GM23338 (cell line): ENCODE measurements around the gene DENND1B.

Source experiments
- CREB1 ChIP-seq: fragments of 250-450 bp; sonication (Bioruptor Pico); IDR thresholded peaks from 2 replicates; pipeline ENCODE4 v1.5.0; 2020; ENCODE audit warnings: low read depth, mild to moderate bottlenecking, moderate library complexity
- ETS1 ChIP-seq: IDR thresholded peaks from 2 replicates; pipeline ENCODE4 v1.6.1; 2016; ENCODE audit warnings: antibody characterized with exemption
- EZH2 ChIP-seq: fragments of 200-600 bp; sonication (generic); IDR thresholded peaks from one replicate; pipeline ENCODE4 v1.8.0; 2017; ENCODE audit warnings: antibody characterized with exemption, mild to moderate bottlenecking, low read depth; ENCODE audit not compliant: unreplicated experiment
- EZH2phosphoT487 ChIP-seq: fragments of 200-600 bp; sonication (generic); IDR thresholded peaks from one replicate; pipeline ENCODE4 v1.8.1; 2018; ENCODE audit warnings: antibody characterized with exemption; ENCODE audit not compliant: unreplicated experiment
- POLR2AphosphoS5 ChIP-seq: IDR thresholded peaks from 2 replicates; pipeline ENCODE4 v1.6.1; 2016; ENCODE audit warnings: antibody characterized with exemption, low read depth
- REST ChIP-seq: IDR thresholded peaks from one replicate; pipeline ENCODE4 v1.6.1; 2018; ENCODE audit warnings: antibody characterized with exemption; ENCODE audit not compliant: unreplicated experiment
- TF ChIP-seq, protein P1 (sequence below), 2 experiments: fragments of 200-600 bp in 1 of 2; sonication (generic) in 1 of 2; conservative IDR thresholded peaks; 2 replicates each; pipeline versions ENCODE4 v1.5.1 to v1.6.1; 2016 to 2017; ENCODE audit warnings: antibody characterized with exemption in 2 of 2, low read depth in 2 of 2, mild to moderate bottlenecking in 2 of 2, moderate library complexity in 1 of 2
- TF ChIP-seq, protein P2 (sequence below): fragments of 250-450 bp; sonication (Bioruptor Pico); IDR thresholded peaks from 2 replicates; pipeline ENCODE4 v1.5.0; 2020; ENCODE audit warnings: mild to moderate bottlenecking, moderate library complexity

- TF ChIP-seq, protein P1, sequence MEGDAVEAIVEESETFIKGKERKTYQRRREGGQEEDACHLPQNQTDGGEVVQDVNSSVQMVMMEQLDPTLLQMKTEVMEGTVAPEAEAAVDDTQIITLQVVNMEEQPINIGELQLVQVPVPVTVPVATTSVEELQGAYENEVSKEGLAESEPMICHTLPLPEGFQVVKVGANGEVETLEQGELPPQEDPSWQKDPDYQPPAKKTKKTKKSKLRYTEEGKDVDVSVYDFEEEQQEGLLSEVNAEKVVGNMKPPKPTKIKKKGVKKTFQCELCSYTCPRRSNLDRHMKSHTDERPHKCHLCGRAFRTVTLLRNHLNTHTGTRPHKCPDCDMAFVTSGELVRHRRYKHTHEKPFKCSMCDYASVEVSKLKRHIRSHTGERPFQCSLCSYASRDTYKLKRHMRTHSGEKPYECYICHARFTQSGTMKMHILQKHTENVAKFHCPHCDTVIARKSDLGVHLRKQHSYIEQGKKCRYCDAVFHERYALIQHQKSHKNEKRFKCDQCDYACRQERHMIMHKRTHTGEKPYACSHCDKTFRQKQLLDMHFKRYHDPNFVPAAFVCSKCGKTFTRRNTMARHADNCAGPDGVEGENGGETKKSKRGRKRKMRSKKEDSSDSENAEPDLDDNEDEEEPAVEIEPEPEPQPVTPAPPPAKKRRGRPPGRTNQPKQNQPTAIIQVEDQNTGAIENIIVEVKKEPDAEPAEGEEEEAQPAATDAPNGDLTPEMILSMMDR (conservative IDR thresholded peaks at IDR 0.05; ENCODE audit: low read depth in 2 of 2) = no peak
- TF ChIP-seq REST (no peak), POLR2AphosphoS5 (no peak), EZH2phosphoT487 (no peak), CREB1 (CRISPR knock-in tag) (no peak), EZH2 (no peak), ETS1 (no peak)
- TF ChIP-seq, protein P2, sequence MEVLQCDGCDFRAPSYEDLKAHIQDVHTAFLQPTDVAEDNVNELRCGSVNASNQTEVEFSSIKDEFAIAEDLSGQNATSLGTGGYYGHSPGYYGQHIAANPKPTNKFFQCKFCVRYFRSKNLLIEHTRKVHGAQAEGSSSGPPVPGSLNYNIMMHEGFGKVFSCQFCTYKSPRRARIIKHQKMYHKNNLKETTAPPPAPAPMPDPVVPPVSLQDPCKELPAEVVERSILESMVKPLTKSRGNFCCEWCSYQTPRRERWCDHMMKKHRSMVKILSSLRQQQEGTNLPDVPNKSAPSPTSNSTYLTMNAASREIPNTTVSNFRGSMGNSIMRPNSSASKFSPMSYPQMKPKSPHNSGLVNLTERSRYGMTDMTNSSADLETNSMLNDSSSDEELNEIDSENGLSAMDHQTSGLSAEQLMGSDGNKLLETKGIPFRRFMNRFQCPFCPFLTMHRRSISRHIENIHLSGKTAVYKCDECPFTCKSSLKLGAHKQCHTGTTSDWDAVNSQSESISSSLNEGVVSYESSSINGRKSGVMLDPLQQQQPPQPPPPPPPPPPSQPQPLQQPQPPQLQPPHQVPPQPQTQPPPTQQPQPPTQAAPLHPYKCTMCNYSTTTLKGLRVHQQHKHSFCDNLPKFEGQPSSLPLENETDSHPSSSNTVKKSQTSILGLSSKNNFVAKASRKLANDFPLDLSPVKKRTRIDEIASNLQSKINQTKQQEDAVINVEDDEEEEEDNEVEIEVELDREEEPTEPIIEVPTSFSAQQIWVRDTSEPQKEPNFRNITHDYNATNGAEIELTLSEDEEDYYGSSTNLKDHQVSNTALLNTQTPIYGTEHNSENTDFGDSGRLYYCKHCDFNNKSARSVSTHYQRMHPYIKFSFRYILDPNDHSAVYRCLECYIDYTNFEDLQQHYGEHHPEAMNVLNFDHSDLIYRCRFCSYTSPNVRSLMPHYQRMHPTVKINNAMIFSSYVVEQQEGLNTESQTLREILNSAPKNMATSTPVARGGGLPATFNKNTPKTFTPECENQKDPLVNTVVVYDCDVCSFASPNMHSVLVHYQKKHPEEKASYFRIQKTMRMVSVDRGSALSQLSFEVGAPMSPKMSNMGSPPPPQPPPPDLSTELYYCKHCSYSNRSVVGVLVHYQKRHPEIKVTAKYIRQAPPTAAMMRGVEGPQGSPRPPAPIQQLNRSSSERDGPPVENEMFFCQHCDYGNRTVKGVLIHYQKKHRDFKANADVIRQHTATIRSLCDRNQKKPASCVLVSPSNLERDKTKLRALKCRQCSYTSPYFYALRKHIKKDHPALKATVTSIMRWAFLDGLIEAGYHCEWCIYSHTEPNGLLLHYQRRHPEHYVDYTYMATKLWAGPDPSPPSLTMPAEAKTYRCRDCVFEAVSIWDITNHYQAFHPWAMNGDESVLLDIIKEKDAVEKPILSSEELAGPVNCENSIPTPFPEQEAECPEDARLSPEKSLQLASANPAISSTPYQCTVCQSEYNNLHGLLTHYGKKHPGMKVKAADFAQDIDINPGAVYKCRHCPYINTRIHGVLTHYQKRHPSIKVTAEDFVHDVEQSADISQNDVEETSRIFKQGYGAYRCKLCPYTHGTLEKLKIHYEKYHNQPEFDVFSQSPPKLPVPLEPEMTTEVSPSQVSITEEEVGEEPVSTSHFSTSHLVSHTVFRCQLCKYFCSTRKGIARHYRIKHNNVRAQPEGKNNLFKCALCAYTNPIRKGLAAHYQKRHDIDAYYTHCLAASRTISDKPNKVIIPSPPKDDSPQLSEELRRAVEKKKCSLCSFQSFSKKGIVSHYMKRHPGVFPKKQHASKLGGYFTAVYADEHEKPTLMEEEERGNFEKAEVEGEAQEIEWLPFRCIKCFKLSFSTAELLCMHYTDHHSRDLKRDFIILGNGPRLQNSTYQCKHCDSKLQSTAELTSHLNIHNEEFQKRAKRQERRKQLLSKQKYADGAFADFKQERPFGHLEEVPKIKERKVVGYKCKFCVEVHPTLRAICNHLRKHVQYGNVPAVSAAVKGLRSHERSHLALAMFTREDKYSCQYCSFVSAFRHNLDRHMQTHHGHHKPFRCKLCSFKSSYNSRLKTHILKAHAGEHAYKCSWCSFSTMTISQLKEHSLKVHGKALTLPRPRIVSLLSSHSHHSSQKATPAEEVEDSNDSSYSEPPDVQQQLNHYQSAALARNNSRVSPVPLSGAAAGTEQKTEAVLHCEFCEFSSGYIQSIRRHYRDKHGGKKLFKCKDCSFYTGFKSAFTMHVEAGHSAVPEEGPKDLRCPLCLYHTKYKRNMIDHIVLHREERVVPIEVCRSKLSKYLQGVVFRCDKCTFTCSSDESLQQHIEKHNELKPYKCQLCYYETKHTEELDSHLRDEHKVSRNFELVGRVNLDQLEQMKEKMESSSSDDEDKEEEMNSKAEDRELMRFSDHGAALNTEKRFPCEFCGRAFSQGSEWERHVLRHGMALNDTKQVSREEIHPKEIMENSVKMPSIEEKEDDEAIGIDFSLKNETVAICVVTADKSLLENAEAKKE (CRISPR knock-in tag) = no peak
Observed at GRCh38 chr1:197761654-197762053, 13.6 kb downstream of the DENND1B start.
